ENCODE data around the gene AQP6.

AQP6 gene

DNA sequence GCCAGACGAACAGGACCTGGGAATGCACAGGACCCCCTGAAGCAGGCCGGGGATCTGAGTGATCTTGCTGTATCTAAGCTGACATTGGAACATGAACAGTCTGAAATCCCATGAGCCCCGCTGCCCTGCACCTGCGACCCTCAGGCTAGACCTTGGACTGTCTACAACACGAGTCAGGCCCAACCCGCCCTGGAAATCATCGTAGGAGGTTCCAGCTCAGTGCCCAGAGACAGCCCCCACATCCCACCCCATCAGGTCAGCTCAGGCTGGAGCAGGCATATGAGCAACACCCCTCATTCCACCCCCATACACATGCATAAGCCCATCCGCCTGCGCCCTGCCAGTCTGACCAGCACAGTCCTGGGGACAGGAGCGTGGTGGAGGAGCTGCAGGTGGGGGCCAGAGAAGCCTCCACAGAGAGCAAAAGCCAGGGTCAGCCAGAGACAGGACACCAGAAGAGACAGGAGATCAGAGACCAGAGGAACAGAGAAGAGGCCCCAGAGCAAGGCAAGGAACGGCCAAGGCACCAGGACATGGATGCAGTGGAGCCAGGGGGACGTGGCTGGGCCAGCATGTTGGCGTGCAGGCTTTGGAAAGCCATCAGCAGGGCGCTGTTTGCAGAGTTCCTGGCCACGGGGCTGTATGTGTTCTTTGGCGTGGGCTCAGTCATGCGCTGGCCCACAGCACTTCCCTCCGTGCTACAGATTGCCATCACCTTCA, at the start of gene AQP6:
Gene AQP6, plus strand, starts transcription at position 307 of the 720 bp plus-strand sequence. Its CDS starts 227 bp downstream, at position 534.
- TF ChIP-seq, protein P1, sequence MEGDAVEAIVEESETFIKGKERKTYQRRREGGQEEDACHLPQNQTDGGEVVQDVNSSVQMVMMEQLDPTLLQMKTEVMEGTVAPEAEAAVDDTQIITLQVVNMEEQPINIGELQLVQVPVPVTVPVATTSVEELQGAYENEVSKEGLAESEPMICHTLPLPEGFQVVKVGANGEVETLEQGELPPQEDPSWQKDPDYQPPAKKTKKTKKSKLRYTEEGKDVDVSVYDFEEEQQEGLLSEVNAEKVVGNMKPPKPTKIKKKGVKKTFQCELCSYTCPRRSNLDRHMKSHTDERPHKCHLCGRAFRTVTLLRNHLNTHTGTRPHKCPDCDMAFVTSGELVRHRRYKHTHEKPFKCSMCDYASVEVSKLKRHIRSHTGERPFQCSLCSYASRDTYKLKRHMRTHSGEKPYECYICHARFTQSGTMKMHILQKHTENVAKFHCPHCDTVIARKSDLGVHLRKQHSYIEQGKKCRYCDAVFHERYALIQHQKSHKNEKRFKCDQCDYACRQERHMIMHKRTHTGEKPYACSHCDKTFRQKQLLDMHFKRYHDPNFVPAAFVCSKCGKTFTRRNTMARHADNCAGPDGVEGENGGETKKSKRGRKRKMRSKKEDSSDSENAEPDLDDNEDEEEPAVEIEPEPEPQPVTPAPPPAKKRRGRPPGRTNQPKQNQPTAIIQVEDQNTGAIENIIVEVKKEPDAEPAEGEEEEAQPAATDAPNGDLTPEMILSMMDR (IDR thresholded peaks at IDR 0.05), result no peak

DNA sequence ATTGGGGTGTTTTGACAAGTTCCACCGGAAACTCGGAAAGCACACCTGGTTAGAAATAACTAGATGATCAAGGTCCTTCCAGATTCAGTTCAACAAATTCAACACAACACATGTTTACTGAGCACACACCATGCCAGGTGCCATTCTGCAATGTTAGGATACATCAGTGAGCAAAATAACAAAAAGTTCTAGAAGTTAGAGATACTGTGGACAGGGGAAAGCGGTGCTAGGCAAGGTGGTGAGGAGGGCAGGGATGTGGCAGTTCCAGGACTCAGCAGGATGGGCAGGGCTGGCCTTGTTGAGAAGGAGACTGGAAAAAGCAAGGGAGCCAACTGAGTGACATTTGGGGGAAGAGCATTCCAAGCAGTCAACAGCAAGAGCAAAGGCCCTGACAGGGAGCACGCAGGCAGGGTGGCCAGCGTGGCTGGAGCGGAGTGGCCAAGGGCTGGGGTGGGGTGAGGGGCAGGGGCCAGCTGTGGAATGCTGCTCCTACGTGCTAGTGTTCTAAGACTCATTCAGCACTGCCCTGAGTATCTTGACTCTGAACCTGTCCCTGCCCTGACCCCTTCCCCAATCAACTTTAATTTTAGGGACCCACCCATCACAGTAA, 49.6 kb upstream of the AQP6 start:
- TF ChIP-seq, protein P1 (IDR thresholded peaks at IDR 0.05), result no peak

DNA sequence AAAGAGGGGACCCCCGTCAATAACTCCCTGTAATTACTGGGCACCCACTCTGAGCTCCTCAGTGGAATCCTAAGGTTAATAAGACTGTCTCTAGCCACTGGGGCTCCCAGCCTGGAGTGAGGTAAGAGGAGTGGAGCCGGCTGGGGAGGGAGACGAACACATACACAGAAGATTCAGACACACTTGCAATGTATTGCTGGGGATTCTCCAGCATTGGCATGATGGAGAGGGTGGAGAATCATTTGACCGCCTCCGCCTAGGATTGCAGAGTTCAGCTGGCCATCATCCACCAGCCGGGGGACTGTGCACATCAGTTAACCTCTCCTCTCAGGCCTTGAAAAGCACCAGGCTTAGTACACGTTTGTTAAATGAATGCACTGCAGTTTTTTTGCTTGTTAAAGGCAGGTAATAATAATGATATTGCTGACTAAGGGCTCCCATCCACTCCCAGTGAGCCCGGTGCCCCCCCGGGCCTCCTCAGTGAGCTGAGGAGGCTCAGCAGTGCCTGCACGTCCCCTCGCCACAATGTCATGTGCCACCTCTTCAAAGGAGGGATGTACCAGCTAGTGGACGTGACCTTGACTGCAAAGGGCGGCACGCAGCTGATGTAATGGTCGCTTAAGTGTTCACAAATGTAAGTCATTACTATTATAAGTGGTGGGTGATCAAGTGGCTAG, 48.7 kb upstream of the AQP6 start:
- TF ChIP-seq, protein P1 (IDR thresholded peaks at IDR 0.05), result no peak

- TF ChIP-seq, protein P1 (IDR thresholded peaks at IDR 0.05), result no peak
These were observed 48.0 kb upstream of the AQP6 start for GRCh38 chr12:49924628-49925246.

- TF ChIP-seq, protein P1 (IDR thresholded peaks at IDR 0.05), result no peak
These were observed 47.1 kb upstream of the AQP6 start for GRCh38 chr12:49925433-49926204.

DNA sequence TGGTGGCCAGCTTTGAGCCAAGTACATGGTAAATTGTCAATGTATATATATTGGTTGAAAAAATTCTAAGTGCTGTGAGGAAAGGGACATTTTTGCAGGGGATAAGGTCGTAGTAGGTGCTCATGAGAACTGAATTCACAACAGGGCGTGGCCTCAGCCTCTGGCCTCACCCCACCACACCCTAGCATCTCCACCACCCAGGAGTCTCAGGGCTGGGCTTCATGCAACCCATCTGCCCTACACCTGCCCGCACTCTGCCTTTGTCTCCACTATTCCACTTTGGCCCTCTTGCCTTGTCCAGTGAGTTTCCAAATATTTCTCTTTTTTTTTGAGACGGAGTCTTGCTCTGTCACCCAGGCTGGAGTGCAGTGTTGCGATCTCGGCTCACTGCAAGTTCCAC, 44.3 kb upstream of the AQP6 start:
- TF ChIP-seq, protein P1 (IDR thresholded peaks at IDR 0.05), result no peak

DNA sequence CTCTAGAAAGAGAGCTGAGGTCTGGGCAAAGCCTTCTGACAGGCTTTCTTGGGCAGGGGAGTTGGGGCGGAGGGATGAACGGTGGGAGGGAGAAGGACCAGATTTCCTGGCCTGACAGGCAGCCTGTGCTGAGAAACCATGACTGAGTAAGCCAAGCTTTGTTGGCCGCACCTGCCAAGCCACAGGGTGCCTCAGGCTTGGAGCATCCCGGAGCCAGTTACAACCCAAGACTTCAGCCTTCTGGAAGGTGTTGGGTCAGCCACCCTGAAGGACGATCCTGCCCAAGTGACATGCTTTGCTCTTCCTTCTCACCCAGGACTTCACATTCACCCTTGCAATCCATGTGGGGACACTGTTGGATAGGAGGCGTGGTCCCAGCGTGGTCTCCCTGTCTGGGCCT, 43.2 kb upstream of the AQP6 start:
- TF ChIP-seq, protein P1 (IDR thresholded peaks at IDR 0.05), result no peak
